ENCODE measurements around the gene LRMDA. TPM values are rescaled to one million over a fixed set of nuclear protein-coding genes. Genes with fewer than 3 reads are reported as not detected.

LRMDA gene
- total and polyA plus RNA-seq, 2 of the 13 experiments (the other 11 are each of a cell fraction or from before 2014, with no cell fraction given) = 13.4 to 22.0 TPM

- TF ChIP-seq REXO4 (CRISPR knock-in tag; IDR thresholded peaks at IDR 0.05; ENCODE audit: borderline replicate concordance) (no peak), ZSCAN12 (CRISPR knock-in tag; IDR thresholded peaks at IDR 0.05) (0 out of 2 replicates have a peak, but pooled peaks have one; percentile 76), ZNF775 (CRISPR knock-in tag; IDR thresholded peaks at IDR 0.05; ENCODE audit: borderline replicate concordance) (no peak), DNMT1 (CRISPR knock-in tag; IDR thresholded peaks at IDR 0.05) (no peak), CREB3 (CRISPR knock-in tag; IDR thresholded peaks at IDR 0.05) (no peak), MTF1 (CRISPR knock-in tag; IDR thresholded peaks at IDR 0.05) (no peak), POLR2AphosphoS5 (IDR thresholded peaks at IDR 0.05; ENCODE audit: low read depth, low read length) (peak; percentile 61), RXRB (CRISPR knock-in tag; IDR thresholded peaks at IDR 0.05; ENCODE audit: borderline replicate concordance) (no peak), ARHGAP35 (CRISPR knock-in tag; IDR thresholded peaks at IDR 0.05; ENCODE audit: borderline replicate concordance) (no peak), ZNF615 (CRISPR knock-in tag; IDR thresholded peaks at IDR 0.05; ENCODE audit: borderline replicate concordance) (no peak), ZSCAN31 (CRISPR knock-in tag; IDR thresholded peaks at IDR 0.05; ENCODE audit: low read depth) (no peak), BRD4 (CRISPR knock-in tag; IDR thresholded peaks at IDR 0.05) (peak; percentile 59), ZIK1 (CRISPR knock-in tag; IDR thresholded peaks at IDR 0.05; ENCODE audit: borderline replicate concordance, low read depth) (no peak), CBX2 (IDR thresholded peaks at IDR 0.05; ENCODE audit: low read depth, low read length) (no peak), CBX2 (CRISPR knock-in tag; IDR thresholded peaks at IDR 0.05; ENCODE audit: low read depth) (no peak), NR2F6 (IDR thresholded peaks at IDR 0.05) (no peak), NR2F6 (CRISPR knock-in tag; IDR thresholded peaks at IDR 0.05) (no peak), ZNF224 (CRISPR knock-in tag; IDR thresholded peaks at IDR 0.05) (no peak), SSRP1 (CRISPR knock-in tag; IDR thresholded peaks at IDR 0.05) (0 out of 2 replicates have a peak, but pooled peaks have one; percentile 11), ZZZ3 (CRISPR knock-in tag; IDR thresholded peaks at IDR 0.05; ENCODE audit: borderline replicate concordance) (no peak), KMT2A (CRISPR knock-in tag; IDR thresholded peaks at IDR 0.05) (no peak), FLYWCH1 (CRISPR knock-in tag; IDR thresholded peaks at IDR 0.05) (no peak), ZNF570 (CRISPR knock-in tag; IDR thresholded peaks at IDR 0.05; ENCODE audit: borderline replicate concordance) (no peak), PAF1 (CRISPR knock-in tag; IDR thresholded peaks at IDR 0.05) (no peak), ZNF512 (CRISPR knock-in tag; IDR thresholded peaks at IDR 0.05) (no peak), ZSCAN20 (CRISPR knock-in tag; IDR thresholded peaks at IDR 0.05; ENCODE audit: borderline replicate concordance) (no peak), ZNF468 (CRISPR knock-in tag; IDR thresholded peaks at IDR 0.05) (0 out of 2 replicates have a peak, but pooled peaks have one; percentile 43)
These were observed 28.8 kb upstream of the LRMDA start (continued) for GRCh38 chr10:75402486-75403143.

All from HepG2 (cell line).